HG02938 (cell line): ENCODE measurements around the gene PUM1.
A peak's percentile ranks its signal among the peaks of the same experiment; 100 is the strongest.

Source experiments
- ATAC-seq: cut with Tn5 transposase; IDR thresholded peaks from one replicate; pipeline ENCODE4 v1.9.1; 2021; ENCODE audit warnings: mild to moderate bottlenecking, moderate library complexity; ENCODE audit not compliant: unreplicated experiment

PUM1 gene

DNA sequence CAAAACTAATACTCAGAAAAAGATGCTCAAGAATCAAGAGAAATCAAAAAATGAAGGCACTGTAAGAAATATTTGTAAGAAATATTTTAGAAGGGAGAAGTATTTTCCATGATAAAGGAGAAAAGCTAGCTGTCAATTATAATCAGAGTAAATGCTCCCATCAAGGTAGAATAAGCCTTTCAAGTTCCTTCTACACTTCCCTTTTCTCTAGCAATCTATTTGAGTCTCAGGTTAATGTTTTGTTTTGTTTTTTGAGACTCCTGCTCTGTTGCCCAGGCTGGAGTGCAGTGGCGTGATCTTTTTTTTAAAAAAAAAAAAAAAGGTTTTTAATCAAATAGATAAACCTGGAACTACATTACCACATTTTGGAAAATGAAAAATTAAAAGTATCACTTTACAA, 33.3 kb downstream of the PUM1 start:
- ATAC-seq = no peak

- no peak for ATAC-seq
Observed at GRCh38 chr1:31031330-31032143, 34.0 kb downstream of the PUM1 start.

DNA sequence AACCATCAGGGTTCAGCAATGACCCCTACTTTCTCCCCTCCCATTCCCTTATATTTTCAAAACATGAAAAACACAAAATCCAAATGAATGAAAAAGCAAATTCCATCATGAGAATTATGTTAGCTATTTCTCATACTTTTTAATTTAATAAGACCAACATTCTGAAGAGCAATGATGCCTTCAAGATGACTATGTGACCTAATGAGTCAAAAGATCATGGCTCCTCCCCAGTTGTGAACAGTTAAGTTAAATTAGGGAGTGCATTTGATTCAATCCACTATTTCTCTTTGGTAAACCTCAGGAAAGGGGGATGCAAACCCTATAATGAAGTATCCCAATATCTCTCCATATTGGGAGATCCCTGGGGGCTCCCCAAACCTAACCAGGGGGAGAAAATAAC, 36.5 kb downstream of the PUM1 start:
- no peak for ATAC-seq

- ATAC-seq = no peak
Observed at GRCh38 chr1:31027693-31028526, 37.6 kb downstream of the PUM1 start.

DNA sequence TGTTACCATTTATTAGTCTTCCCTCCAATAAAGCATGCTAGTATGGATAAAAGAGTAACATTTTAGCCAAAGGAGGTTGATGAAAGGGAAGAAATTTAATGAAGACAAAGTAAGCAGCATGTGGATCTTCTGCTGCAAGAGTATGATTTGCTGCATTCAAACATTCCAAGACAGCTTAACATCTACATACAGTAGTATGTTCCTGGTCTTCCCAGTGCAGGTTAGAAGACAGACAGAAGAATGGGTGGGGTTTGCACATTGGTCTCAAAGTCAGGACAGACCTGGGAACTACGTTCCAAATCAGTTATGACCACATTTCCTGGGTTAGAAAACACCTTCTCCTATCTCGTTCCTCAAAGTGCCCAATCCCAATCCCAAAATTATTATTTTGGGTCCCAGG, 43.3 kb downstream of the PUM1 start:
- no peak for ATAC-seq

- no peak for ATAC-seq
Observed at GRCh38 chr1:31020007-31020790, 45.3 kb downstream of the PUM1 start.

DNA sequence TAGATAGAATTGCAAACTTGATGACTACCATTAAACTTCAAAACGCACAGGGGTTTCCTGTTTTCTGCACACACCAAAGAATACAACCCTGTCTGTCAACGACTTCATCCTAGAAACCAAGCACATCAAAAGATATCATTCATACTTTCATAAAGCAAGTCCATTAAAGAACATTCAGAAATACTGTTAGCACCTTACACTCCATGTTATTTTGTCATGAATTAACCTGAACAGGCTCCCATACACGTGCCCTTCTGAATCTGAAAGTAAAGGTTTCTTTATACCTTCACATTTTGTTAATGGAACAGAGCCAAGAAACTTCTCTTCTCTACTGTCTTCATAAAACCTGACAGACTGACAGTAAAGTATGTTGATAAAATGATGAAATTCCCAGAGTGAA, 46.1 kb downstream of the PUM1 start:
- no peak for ATAC-seq

- ATAC-seq = no peak
Observed at GRCh38 chr1:31016868-31017267, 48.6 kb downstream of the PUM1 start.

DNA sequence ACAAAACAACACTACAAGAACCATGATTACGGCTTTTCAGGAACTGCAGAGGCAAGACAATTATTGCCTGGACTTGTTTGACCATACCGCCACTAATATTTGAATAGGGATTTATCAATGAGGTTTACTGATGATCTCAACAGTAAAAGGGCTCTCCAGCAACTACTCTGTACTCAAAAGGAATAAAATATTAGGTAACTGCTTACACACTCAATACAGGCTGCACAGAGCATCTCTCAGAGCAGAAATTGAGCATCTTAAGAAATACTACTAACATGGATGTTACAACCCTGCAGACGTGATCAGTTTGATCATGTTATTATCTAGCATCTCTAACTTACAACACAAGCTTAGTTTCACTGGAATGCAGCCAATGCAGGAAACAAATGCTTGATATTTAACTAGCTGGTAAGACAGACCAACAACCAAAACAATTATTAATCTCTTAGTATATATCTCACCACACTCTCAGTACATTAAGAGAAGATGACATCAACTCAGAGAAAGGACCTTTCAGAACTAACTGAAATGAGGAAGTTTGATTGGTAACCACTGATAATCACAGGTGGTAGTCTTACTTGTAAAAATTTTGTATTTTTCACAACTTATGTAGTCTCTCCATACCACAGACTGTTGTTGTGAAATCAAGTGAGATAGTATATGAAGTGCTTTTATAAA, 52.2 kb downstream of the PUM1 start:
- ATAC-seq = peak; percentile 82

GRCh38 chr1:31012210-31012924, 53.1 kb downstream of the PUM1 start:
- no peak for ATAC-seq

DNA sequence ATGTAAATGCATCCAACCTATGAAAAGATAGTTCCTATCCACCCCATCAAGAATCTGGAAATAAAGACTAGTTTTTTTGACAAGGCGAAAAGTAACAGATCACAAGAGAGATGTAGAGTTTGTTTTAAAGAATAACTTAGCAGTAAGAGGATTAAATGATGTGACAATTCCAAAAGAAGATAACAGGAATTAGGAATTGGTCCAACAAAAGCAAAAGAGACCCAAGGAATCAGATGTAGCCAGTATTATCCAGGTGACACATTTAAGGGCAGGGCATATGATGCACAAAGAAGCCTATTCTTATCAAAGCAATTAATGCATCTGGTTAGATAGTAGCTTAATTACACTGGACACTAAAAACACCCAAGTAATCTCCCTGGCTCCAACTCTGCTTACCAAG, 53.8 kb downstream of the PUM1 start:
- no peak for ATAC-seq

DNA sequence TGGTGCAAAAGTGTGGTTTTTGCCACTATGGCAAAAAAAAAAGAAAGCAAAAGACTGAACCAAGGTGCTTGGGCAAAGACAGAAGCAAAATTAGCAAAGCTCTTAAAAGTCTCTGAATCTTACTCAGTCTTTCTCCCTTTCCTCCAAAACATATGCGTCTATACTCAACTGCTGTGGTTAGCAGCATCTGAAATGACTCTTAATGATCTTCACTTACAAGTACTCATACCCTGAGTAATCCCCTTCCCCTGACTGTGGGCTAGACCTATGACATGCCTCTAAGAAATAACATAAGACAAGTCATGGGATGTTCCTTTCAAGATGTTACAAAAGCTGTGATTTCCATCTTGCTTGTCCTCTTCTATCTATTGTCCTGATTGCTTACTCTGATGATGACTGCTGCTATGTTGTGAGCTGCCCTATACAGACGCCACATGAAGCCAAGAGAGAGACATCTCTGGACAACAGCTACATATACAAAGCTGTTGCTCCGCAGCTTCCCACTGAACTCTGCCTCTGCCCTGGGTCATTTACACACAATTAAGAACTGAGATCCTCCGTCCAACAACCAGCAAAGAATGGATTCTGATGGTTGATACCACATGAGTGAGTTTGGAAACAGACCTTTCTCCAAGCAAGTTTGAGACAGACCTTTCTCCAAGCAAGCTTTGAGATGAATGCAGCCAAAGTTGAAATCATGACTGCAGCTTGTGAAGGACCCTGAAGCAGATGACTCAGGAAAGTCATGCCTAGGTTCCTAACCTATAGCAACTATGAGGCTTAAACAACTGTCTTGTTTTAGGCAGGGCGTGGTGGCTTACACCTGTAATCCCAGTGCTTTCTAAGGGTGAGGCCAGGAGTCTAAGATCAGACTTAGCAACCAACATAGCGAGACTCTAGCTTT, 55.2 kb downstream of the PUM1 start:
- no peak for ATAC-seq

DNA sequence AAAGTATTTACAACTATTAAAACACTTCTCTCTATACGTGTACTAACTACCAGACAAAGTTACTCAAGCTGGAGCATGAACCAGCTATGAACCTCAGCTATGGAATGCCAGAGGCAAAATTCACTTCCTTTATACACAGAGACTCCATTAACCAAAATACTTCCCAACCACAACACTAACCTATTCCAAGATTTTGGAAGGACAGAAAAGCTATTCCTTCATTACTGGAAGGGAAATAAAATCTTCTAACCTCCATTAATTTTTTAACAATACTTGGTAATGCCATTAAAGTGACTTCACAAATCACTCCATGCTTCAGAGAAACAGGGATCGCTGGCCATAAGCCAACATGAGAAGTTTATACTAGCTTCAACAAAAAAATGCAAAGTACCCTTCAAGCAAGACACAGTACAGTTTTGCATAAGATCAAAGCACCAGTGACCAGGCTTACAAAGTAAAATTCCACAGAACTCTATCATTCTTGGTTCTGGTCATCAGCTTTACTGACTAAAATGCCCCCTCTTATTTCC, 58.0 kb downstream of the PUM1 start:
- ATAC-seq = no peak

DNA sequence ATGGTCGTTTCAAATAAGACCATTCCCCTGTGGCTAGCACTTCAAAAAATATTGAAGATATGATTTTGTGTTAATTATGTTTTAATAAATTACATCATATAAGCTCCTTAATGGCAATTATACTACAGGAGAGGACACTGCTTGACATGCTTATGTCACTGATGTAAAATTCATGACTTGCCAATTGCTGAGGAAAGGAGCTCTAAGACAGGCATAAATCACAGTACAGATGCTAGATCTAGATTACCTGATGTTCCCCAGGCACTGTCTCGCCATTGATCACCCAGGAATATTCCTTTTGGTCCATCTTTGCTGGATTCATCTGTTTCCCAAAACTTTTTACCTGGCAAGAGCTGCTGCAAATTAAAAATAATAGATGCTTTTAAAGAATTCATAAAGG, 58.8 kb downstream of the PUM1 start:
- ATAC-seq = no peak

DNA sequence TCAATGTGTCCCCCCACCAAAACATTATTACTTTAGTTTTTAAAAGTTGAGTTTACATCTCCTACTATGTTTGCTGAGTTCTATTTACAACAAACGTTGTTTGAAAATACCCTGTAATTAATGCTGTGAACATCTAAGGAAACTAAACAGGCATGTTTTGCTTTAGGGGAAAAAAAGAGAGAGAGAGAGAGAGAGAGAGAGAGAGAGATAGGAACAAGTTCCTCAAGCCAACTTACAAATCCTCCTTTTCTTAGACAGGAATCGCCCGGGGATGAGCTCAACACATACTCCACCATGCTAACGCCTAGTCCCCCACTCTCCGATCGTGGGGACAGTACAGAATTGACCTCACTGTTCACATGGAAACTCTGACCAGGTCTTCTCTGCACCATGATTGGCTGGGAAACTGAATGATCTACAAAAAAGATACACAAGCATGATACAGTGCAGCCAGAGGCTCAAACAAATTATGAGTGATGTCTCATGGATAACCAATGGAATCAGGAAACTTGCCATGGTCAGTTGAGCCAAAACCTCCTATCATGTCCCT, 59.8 kb downstream of the PUM1 start:
- no peak for ATAC-seq

DNA sequence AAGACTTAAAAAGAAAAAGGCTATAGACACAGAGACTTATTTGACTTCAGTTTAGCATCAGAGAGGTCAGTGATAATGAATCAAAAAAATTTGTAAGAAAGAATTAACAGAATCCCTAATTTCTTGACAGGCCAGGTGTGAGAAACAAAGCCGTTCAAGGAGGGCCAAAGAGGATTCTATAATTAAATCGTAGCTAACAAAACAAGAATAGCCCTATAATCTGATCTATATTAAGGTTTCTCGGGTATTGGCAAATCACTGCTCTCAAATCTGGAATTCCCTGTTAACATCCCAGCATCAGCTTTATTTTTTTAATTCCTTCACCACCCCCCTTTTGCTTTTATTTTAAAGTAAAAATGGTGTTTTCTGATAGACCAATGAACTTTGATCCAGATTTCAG, 60.3 kb downstream of the PUM1 start:
- no peak for ATAC-seq

DNA sequence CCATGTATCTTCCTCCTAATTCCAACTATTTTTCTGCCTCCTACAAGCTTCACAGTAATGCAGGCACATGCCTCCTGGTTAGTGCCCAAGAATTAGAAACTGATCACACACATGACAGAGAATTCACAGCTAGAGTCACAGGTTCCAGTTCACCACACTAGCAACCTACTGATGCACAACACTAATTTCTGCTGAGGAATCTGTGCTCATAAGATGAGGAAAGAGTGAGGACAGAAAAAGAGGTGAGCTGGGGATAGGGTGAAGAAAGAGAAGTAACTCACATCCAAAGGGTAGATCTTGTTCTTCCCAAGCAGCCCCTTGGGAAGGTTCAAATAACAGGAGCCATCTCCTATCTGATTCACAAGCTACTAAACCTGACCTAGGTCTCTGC, 61.3 kb downstream of the PUM1 start:
- ATAC-seq = no peak

DNA sequence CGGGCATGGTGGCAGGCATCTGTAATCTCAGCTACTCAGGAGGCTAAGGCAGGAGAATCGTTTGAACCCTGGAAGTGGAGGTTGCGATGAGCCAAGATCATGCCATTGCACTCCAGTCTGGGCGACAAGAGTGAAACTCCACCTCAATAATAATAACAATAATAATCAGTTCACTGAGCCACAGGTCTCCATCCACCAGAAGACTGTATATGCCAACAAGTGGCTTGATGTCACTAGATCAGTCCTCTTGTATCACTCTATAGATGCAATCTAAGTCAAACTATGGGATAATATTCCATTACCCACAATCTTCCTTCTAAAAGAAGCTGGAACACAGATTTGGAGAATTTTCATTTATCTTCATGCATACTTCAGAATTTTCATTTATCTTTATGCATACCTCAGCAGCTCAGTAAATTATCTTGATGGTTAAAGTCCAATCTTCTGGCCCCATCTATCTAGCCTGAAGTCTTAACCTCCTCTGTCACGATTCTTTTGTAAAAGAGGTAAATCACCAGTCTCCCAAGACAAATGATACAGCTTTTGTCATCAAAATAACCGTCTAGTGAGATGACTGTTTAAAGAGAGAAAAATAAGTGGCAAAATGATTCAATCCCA, 61.8 kb downstream of the PUM1 start:
- no peak for ATAC-seq
